H1 (cell line): Measurements from ENCODE around the gene CHSY1.

Source experiments
- BCL11A ChIP-seq, 2 experiments: IDR thresholded peaks; one replicate each; pipeline ENCODE4 v1.6.1; 2011; ENCODE audit warnings: low read depth in 2 of 2, low read length in 2 of 2, mild to moderate bottlenecking in 2 of 2
- NANOG ChIP-seq: IDR thresholded peaks from 2 replicates; pipeline ENCODE4 v1.6.1; 2011; ENCODE audit warnings: low read length, low read depth, mild to moderate bottlenecking, inconsistent platforms; ENCODE audit not compliant: insufficient read depth, poor library complexity, severe bottlenecking
- RAD21 ChIP-seq, 2 experiments: IDR thresholded peaks in 1 of 2; conservative IDR thresholded peaks in 1 of 2; 2 replicates each; pipeline ENCODE4 v1.6.1; 2011; ENCODE audit warnings: low read depth in 2 of 2, low read length in 2 of 2, improper control_type of control experiment in 1 of 2, inconsistent platforms in 1 of 2, mild to moderate bottlenecking in 1 of 2, moderate library complexity in 1 of 2
- SIN3A ChIP-seq, 2 experiments: IDR thresholded peaks in 1 of 2; conservative IDR thresholded peaks in 1 of 2; 2 replicates each; pipeline ENCODE4 v1.6.1; 2011 to 2012; ENCODE audit warnings: low read length in 2 of 2, improper control_type of control experiment in 1 of 2, low read depth in 1 of 2, mild to moderate bottlenecking in 1 of 2
- SUZ12 ChIP-seq: fragments of 200-600 bp; sonication (generic); IDR thresholded peaks from 2 replicates; pipeline ENCODE4 v1.6.1; 2012; ENCODE audit warnings: mild to moderate bottlenecking, inconsistent platforms, low read length, moderate library complexity, mixed read lengths
- TBP ChIP-seq: IDR thresholded peaks from 2 replicates; pipeline ENCODE4 v1.6.1; 2011; ENCODE audit warnings: low read depth, low read length, improper control_type of control experiment
- TF ChIP-seq, protein P1 (sequence below), 3 experiments: IDR thresholded peaks; 1 replicate in 2 of 3; 2 replicates in 1 of 3; pipeline versions ENCODE4 v1.5.1 to v1.6.1; 2011; ENCODE audit warnings: low read length in 3 of 3, mild to moderate bottlenecking in 3 of 3, inconsistent platforms in 2 of 3, low read depth in 1 of 3, moderate library complexity in 1 of 3; ENCODE audit not compliant: insufficient read depth in 1 of 3; ENCODE audit errors: control extremely low read depth in 1 of 3

DNA sequence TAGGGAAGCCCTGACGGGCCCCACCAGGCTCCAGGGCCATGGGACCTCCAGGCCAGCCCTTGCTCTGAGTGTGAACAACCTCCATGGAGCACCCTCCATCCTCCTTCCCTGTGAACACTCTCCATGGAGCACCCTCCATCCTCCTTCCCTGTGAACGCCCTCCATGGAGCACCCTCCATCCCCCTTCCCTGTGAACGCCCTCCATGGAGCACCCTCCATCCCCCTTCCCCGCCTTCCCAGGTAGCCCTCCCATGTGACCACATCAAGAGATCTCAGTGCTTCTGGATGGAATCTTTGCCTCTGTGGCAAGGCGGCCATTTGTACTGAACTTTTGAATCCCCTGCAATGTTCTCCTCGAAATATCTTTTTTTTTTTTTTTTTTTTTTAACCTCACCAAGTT lies 66.5 kb downstream of the CHSY1 start:
- TF ChIP-seq, protein P1, sequence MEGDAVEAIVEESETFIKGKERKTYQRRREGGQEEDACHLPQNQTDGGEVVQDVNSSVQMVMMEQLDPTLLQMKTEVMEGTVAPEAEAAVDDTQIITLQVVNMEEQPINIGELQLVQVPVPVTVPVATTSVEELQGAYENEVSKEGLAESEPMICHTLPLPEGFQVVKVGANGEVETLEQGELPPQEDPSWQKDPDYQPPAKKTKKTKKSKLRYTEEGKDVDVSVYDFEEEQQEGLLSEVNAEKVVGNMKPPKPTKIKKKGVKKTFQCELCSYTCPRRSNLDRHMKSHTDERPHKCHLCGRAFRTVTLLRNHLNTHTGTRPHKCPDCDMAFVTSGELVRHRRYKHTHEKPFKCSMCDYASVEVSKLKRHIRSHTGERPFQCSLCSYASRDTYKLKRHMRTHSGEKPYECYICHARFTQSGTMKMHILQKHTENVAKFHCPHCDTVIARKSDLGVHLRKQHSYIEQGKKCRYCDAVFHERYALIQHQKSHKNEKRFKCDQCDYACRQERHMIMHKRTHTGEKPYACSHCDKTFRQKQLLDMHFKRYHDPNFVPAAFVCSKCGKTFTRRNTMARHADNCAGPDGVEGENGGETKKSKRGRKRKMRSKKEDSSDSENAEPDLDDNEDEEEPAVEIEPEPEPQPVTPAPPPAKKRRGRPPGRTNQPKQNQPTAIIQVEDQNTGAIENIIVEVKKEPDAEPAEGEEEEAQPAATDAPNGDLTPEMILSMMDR (IDR thresholded peaks at IDR 0.05; ENCODE audit: control extremely low read depth in 1 of 3, insufficient read depth in 1 of 3, low read depth in 1 of 3, low read length in 3 of 3): no peak
- TF ChIP-seq SIN3A (conservative IDR thresholded peaks at IDR 0.05 in 1 of 2, IDR thresholded peaks at IDR 0.05 in 1 of 2; ENCODE audit: low read depth in 1 of 2, low read length in 2 of 2) (no peak), SUZ12 (no peak), RAD21 (IDR thresholded peaks at IDR 0.05 in 1 of 2, conservative IDR thresholded peaks at IDR 0.05 in 1 of 2; ENCODE audit: low read depth in 2 of 2, low read length in 2 of 2) (no peak), TBP (no peak), BCL11A (IDR thresholded peaks at IDR 0.05; ENCODE audit: low read depth in 2 of 2, low read length in 2 of 2) (no peak), NANOG (no peak)
